Thyroid gland (tissue), 4 donors: ENCODE measurements around the gene KANSL1. TPM values are rescaled to one million over a fixed set of nuclear protein-coding genes. Genes with fewer than 3 reads are reported as not detected.

Experiments
- DNase-seq, 2 donors: peaks; one replicate each; pipeline ENCODE4 v3.0.0-alpha.2; 2019
- H3K27ac ChIP-seq, 3 donors: fragments of 200-600 bp; sonication (generic); 1 replicate in 2 of 3; 2 replicates in 1 of 3; pipeline ENCODE4 v1.5.1; 2016 to 2019; ENCODE audit warnings: mild to moderate bottlenecking in 1 of 3, moderate library complexity in 1 of 3
- H3K27me3 ChIP-seq: fragments of 200-600 bp; sonication (generic); one replicate; pipeline ENCODE4 v1.5.1; 2019
- H3K36me3 ChIP-seq, 2 donors: fragments of 200-600 bp; sonication (generic); one replicate each; pipeline ENCODE4 v1.5.1; 2016 to 2019
- H3K4me1 ChIP-seq, 2 donors: fragments of 200-600 bp; sonication (generic); one replicate each; pipeline ENCODE4 v1.5.1; 2017 to 2019
- H3K4me3 ChIP-seq, 3 donors: fragments of 200-600 bp; sonication (generic); replicated peaks in 1 of 3; 1 replicate in 2 of 3; 2 replicates in 1 of 3; pipeline ENCODE4 v1.5.1; 2016; ENCODE audit warnings: mild to moderate bottlenecking in 1 of 3
- H3K9me3 ChIP-seq: fragments of 200-600 bp; sonication (generic); one replicate; pipeline ENCODE4 v1.5.1; 2017
- CTCF ChIP-seq, 6 experiments: fragments of 200-600 bp in 3 of 6; fragments of 450-650 bp in 3 of 6; sonication (generic) in 3 of 6; IDR thresholded peaks; one replicate each; pipeline ENCODE4 v1.5.1; 2016 to 2019; ENCODE audit warnings: antibody characterized with exemption in 6 of 6, mild to moderate bottlenecking in 2 of 6, inconsistent platforms in 1 of 6, moderate library complexity in 1 of 6
- POLR2A ChIP-seq, 2 donors: fragments of 450-650 bp; IDR thresholded peaks; one replicate each; pipeline ENCODE4 v1.6.1; 2017; ENCODE audit warnings: antibody characterized with exemption in 2 of 2, mild to moderate bottlenecking in 2 of 2, moderate library complexity in 1 of 2
- WGBS, 2 donors: methylation state at CpG; one replicate each; pipeline ENCODE4 v1.1.5; 2017; 5-methylcytosine and 5-hydroxymethylcytosine counted together
- intact Hi-C: fragments of 100-400 bp; cut with DNase I; formaldehyde crosslinking; loops from one replicate; pipeline ENCODE4 v1.15.1; 2023
- total RNA-seq, 4 donors: library from RNA; depleted of rRNA; stranded (reverse); fragments of >200 nt; gene quantifications; one replicate each; pipeline ENCODE4 v1.2.3, GENCODE V29; 2016

The KANSL1 gene
- total RNA-seq, 4 donors from 2014 or later = 90.7 to 209 (median 124) TPM

GRCh38 chr17:46037722-46038255 is 155.4 kb downstream of the KANSL1 start:
- DNase-seq = no peak
- H3K36me3 ChIP-seq = peaks cover 46 to 51% of the 10 kb centered on the region in 2 donors
- WGBS, 2 donors = 43 to 46% methylated on average over 4 of the region's 4 CpGs
- no peaks in the 10 kb centered on the region for H3K9me3 ChIP-seq
- no peaks in the 10 kb centered on the region for H3K27me3 ChIP-seq
- peak overlapping the region in 2 of 3 donors; percentile 57 to 58 for H3K27ac ChIP-seq
- peak in 1 of 6 experiments; percentile 24 for TF ChIP-seq CTCF (IDR thresholded peaks at IDR 0.05)
- no peak for TF ChIP-seq POLR2A (IDR thresholded peaks at IDR 0.05)
- H3K4me3 ChIP-seq = no peak overlapping the region
- peaks cover 27 to 33% of the 10 kb centered on the region in 2 donors for H3K4me1 ChIP-seq
- intact Hi-C loops = loop anchor here (5.0 kb wide), 1 partner anchor 155 kb away; the partner anchor contains the start of gene KANSL1

- no peak for DNase-seq
- WGBS, 2 donors = 88 to 90% methylated on average over 6 of the region's 6 CpGs
- TF ChIP-seq POLR2A (IDR thresholded peaks at IDR 0.05) (no peak), CTCF (IDR thresholded peaks at IDR 0.05) (no peak)
- Histone ChIP-seq H3K27ac (no peak overlapping the region), H3K4me1 (peaks cover 24 to 28% of the 10 kb centered on the region in 2 donors), H3K9me3 (no peaks in the 10 kb centered on the region), H3K27me3 (no peaks in the 10 kb centered on the region), H3K36me3 (peaks cover 58 to 64% of the 10 kb centered on the region in 2 donors), H3K4me3 (no peak overlapping the region)
- intact Hi-C loops = loop anchor here (5.0 kb wide), 1 partner anchor 156 kb away; the partner anchor contains the start of gene KANSL1
These were observed 156.7 kb downstream of the KANSL1 start for GRCh38 chr17:46036491-46036890.

- intact Hi-C loops = loop anchor here (5.0 kb wide), 1 partner anchor 157 kb away; the partner anchor contains the start of gene KANSL1
- no peak for DNase-seq
- Histone ChIP-seq H3K36me3 (peaks cover 68 to 72% of the 10 kb centered on the region in 2 donors), H3K9me3 (no peaks in the 10 kb centered on the region), H3K4me3 (no peak overlapping the region), H3K4me1 (peaks cover 24 to 28% of the 10 kb centered on the region in 2 donors), H3K27me3 (no peaks in the 10 kb centered on the region), H3K27ac (peak overlapping the region in 1 of 3 donors; percentile 19)
- WGBS, 2 donors = 81 to 86% methylated on average over 3 of the region's 3 CpGs
- no peak for TF ChIP-seq CTCF (IDR thresholded peaks at IDR 0.05)
- TF ChIP-seq POLR2A (IDR thresholded peaks at IDR 0.05) = no peak
These were observed 158.0 kb downstream of the KANSL1 start for GRCh38 chr17:46035112-46035818.

- H3K27ac ChIP-seq = no peak overlapping the region
- intact Hi-C loops = no loop called here
- TF ChIP-seq POLR2A (IDR thresholded peaks at IDR 0.05) (no peak), CTCF (IDR thresholded peaks at IDR 0.05) (no peak)
- DNase-seq = no peak
- no peak overlapping the region for H3K4me3 ChIP-seq
- H3K27me3 ChIP-seq = no peaks in the 10 kb centered on the region
- no peaks in the 10 kb centered on the region for H3K9me3 ChIP-seq
- H3K36me3 ChIP-seq = peaks cover 62 to 64% of the 10 kb centered on the region in 2 donors
- 93 to 97% methylated on average over 3 of the region's 3 CpGs for WGBS, 2 donors
- H3K4me1 ChIP-seq = peaks cover 8 to 9% of the 10 kb centered on the region in 2 donors
These were observed 159.8 kb downstream of the KANSL1 start for GRCh38 chr17:46033392-46033791.

- intact Hi-C loops = no loop called here
- Histone ChIP-seq H3K27me3 (no peaks in the 10 kb centered on the region), H3K9me3 (no peaks in the 10 kb centered on the region), H3K4me3 (no peak overlapping the region), H3K36me3 (peaks cover 57 to 59% of the 10 kb centered on the region in 2 donors), H3K27ac (no peak overlapping the region), H3K4me1 (peaks cover 4% of the 10 kb centered on the region in 2 donors)
- no peak for DNase-seq
- no peak for TF ChIP-seq POLR2A (IDR thresholded peaks at IDR 0.05)
- TF ChIP-seq CTCF (IDR thresholded peaks at IDR 0.05) = no peak
- WGBS, 2 donors = 93 to 99% methylated on average over 11 of the region's 11 CpGs
These were observed 160.3 kb downstream of the KANSL1 start for GRCh38 chr17:46032909-46033308.
